GM19193 (cell line): ENCODE results near the gene ANKRD6.

Experiments
- POLR2A ChIP-seq: IDR thresholded peaks from 4 replicates; pipeline ENCODE4 v1.6.1; 2011; ENCODE audit not compliant: insufficient read depth, insufficient read length; ENCODE audit errors: extremely low read depth

Gene ANKRD6

DNA sequence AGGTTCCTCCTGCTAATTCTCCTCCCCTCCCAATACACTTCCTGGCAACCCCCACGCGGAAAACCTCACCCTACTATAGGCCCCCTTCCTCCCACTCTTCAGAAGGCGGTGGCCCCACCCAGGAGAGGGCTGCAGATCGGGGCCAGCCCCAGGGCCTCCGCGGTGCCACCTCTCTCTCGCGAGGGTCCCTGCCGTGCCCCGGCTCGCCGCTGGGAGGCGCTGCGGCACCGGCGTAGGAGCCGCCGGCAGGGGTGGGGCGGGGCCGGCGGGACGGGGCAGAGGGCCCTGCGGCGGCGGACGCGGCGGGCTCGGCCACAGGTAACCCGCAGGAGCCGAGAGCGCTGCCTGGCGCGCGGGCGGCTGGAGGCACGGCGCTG lies at the start of gene ANKRD6:
Gene ANKRD6 (plus strand): TSS at position 278 of the 377 bp plus-strand sequence. CDS start 133,825 bp downstream, outside the sequence.
- no peak for TF ChIP-seq POLR2A

DNA sequence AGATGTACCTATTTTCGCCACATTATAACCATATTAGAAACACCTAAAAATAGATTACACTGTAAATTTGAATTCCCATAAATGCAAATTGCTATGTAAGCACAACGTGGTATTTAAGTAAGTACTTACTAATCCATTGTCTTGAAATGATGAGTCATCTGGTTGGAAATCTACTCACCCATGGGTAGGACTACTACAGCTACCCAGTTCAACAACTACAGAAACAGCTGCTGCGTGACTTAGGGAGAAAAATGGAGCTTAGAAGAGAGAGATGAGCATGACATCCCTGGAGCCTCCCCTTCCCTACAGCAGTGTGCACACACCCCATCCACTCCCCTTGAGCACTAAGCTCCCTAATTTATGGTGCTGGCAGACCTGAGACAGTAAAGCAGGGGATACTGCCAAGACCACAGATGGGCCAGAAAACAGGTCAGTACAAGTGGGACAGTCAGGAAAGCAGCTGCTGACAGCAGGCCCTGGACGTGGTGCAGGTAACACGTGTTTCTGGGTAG lies 47.7 kb upstream of the ANKRD6 start:
- TF ChIP-seq POLR2A, result no peak

DNA sequence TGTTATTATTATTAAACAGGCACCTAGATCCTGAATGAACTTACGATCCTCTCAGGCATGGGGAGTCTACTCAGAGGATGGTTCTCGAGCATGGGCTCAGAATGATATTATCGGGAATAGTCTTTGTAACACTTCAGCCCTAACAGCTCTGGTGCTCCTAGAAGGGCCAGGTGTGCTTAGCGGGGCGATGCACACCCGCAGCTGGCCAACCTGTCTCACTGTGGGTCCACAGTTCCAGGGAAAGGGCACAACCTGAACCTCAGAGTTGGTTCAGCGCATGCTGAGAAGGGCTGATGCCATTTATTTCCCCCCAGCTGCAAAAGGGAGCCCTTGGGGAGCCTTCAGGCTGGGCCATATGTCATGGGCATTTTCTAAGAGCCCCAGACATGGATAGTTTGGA lies 47.1 kb upstream of the ANKRD6 start:
- TF ChIP-seq POLR2A, result no peak

DNA sequence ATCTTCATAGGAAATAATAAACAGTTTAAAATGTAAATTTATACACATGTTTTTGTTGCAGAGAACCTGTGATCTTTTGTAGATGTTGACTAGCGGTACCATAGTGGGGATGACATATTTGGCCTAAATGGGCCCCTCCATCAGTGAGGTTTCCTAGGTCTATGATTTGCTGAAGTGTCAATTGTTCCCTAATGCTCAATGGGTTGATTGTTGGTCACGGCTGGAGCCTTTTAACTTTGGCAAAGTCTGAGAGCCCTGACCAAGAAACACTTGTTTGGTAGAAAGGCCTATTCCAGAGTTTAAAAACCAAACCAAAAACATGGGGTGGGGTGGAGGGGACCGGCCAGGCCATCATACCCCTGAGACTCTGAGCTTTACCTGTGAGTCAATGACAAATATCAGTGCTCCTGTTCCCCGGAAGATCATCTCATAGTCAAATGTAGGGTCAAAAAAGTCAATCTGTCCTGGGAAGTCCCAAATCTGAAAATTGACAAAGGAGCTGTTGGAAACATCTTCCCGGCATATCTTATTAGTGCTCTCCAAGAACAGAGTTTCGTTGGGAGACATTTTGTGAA lies 45.9 kb upstream of the ANKRD6 start:
- TF ChIP-seq POLR2A, result no peak

DNA sequence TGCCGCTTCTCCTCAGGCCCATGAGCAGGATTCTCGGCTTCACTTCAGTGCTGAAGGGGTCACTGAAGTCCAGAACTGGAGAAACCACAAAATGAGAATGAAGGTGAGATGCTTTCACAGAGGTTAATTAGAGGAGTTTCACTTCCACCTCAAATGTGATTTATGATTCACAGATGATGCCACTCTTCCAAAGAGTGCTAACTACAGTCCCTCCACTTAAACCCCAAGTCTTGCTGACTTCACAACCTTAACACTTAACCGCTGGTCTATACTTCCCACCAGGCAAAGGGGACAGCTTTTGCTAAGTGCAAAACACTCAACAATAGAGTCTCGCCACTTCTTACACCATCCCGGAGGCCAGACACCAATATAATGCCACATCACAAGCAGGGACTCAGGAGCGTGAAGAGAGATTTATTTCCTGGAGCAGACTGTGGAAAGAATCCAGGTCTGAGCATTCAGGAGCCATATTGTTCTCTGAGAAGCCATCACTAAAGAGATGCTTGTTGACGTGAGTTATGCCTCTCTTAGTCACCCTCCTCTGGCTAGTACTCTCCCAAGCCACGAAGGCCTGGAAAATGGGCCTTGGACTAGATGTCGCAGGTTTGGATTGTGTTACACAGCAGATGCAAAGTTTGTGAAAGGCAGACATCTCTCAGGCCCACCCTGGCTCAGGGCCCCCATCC lies 45.3 kb upstream of the ANKRD6 start:
- TF ChIP-seq POLR2A, result no peak

DNA sequence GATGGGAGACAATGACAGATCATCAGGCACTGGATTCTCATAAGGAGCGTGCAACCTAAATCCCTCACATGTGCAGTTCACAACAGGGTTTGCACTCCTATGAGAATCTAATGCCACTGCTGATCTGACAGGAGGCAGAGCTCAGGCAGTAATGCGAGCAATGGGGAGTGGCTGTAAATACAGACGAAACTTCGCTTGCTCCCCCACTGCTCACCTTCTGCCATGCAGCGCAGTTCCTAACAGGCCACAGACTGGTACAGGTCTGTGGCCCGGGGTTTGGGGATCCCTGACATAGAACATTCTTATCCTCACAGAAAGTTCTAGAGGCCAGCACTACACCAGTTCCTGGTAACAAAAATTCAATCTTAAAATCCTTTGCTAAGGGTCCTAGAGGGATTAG lies 44.1 kb upstream of the ANKRD6 start:
- TF ChIP-seq POLR2A, result no peak

DNA sequence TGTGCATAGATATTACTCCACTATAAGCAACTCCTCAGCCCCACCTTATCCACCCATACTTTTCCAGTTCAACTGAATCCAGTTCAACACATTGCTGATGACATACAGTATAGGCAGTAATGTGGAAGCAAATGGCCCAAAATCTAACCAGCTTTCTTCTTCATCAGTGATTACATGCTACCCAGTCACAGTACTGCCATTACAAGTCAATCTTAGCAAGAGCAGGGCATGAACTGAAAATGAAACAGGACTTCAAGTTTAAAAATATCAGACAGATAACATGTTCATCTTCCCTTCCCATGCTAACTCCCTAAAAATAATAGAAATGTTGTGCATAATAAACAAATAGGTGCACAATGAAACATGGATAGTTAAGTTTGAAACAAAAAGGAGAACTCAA lies 40.1 kb upstream of the ANKRD6 start:
- no peak for TF ChIP-seq POLR2A

DNA sequence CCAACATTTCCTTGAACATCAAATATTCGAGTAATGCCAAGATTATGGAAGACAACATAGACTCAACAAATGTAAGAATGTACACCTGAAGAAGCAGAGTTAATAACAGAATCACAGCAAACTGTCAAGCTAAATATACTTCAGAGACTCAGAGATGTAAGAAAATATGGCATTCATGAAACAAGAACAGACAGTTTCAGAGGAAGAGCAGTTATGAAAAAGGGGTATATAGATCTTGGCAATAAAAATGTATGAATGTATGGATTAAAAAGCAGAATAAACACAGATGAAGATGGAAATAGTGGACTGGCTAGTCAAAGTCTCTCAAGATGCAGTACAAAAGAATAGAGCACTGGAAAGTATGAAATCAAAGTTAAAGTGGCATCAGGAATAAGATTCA lies 39.3 kb upstream of the ANKRD6 start:
- TF ChIP-seq POLR2A, result no peak

DNA sequence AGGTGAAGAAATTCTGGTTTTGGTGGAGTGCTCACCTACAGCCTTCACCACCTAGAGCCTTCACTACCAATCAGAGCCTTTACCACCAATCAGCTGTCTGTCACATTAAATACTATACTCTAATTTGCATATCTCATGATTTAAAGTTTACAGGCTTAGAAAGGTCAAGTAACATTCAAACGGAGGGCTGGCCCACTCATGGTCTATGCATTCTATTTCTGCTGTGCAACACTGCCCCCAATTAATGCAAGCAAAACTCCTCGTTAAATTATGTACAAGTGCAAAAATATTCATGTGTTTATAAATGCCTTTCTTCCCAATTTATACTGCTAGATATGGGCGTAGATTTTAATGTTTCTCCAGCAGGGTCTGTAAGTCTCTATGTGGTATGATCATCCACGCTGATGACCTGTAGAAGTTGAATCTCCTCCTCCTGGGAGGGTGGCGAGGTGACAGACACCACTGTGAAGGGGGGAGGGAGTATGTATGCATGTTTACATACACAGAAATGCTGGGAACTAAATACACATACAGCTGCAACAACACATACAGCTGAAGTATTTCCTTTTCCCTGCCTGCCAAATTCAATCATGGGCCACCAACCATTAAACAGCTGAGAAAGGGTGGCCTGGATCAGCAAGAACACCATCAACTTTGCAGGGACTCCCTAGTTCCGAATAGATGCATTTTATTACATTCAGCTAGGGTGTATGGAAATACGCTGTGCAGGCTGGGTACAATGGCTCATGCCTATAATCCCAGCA lies 34.0 kb upstream of the ANKRD6 start:
- TF ChIP-seq POLR2A, result no peak

DNA sequence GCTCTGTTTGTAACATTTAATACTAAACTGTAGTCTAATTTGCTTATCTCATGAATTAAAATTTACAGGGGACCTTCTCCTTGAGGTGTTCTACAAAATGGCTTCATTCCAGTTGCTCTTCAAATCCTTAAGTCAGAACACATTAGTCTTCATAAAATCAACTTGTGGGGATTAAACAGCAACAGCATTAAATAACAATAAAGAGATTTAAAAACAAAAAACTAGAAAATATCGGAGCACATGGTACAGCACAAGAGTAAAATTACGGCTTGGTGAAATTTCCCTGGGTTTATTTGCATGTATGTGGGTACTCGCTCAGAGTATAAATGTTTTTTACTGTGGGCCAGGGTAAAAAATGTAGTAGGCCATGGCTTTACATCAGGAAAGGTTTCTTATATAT lies 32.9 kb upstream of the ANKRD6 start:
- no peak for TF ChIP-seq POLR2A

DNA sequence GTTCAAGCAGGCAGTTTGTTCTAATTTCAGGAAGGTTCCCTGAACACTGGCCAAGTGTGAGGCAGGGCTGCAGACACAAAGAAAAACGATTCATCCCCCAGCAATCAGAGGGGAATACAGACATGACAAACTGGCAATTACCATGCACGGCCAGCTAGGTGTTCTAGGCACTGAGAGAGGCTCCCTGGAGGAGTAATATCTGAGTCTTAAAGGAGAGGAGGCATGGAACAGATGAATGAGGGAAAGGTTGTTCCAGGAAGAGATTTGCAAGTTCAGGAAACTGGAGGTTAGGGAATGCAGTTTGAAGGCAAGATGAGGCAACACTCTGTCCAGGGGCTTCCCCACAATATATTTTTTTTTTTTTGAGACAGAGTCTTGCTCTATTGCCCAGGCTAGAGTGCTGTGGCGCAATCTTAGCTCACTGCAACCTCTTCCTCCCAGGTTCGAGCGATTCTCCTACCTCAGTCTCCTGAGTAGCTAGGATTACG lies 32.0 kb upstream of the ANKRD6 start:
- no peak for TF ChIP-seq POLR2A

DNA sequence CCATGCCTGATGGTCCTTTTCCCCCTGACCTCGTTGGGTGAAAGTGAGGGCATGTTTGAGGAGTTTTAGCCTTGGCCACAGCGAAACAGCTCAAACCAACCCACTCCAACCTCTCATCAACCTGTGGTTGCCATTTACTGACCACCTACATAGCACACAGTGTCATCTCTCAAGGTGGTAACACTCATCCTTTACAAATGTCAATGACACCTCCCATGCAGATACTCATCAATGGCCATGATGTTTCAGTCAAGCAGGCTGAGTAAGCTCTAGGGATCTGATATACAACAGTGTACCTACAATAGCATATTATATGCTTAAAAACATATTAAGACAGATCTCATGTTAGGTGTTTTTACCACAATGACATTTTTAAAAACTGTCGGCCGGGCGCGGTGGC lies 30.2 kb upstream of the ANKRD6 start:
- TF ChIP-seq POLR2A, result no peak

DNA sequence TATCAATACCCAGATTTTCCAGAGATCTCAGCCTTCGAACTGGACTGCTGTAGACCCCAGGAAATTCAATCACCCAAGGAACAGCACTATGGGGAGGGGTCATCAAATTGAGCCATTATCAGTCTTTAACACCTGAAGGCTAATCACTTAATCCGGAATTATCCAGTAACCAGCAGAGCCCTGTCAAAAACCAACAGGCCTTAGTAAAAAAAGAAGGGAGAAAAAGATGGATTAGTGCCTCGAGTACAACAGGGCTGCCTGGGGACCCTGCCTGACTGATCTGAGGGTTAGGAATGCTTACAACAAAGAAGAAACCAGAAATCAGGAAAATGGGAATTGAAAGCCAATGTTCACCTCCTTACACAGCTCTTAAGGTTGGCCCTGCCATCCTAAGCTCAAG lies 28.4 kb upstream of the ANKRD6 start:
- TF ChIP-seq POLR2A, result no peak

DNA sequence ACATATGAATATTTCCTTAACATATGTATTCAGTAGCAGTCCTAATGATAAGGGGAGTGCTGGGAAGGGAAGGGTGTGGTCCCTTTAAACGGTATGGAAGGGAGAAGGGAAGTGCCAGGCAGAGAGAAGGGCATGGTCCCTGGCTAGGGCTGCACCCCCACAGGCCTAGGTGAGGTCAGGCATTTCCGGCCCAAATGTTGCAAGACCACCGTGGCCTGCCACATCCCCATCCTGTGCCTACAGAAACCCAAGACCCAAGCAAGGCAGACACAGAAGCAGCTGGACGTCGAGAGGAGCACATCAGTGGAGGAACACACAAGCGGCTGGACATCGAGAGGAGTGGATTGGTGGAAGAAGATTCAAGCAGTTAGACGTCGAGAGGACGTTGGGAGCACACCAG lies 26.8 kb upstream of the ANKRD6 start:
- no peak for TF ChIP-seq POLR2A

DNA sequence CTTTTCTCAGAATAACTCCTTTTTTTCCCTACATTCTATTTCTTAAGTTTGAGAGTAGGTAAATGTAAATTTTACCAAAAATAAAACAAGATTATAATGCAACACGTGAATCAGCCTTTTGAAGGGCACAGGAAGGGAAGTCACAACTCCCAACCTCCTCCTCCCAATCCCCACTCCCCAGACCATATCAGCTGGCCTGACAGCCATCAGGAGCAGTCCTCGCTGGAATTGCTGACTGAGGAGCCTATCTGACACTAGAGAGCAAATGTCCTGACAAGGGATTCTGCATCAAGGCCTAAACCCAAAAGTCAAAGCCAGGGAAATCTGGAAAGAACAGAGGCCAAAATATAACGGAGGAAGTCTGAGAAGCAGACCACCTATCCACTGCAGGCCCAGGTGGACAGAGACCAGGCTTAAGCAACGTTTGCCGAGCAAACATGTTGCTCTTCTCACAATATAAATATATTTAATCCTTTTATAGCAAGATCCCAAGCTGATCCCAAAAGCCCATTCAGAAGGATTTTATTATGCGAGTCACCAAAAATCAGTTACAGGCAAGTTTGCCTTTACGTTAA lies 23.4 kb upstream of the ANKRD6 start:
- TF ChIP-seq POLR2A, result no peak
